ENCODE data around the gene EDAR. TPM values are rescaled to one million over a fixed set of nuclear protein-coding genes. Genes with fewer than 3 reads are reported as not detected.

Gene EDAR
- total RNA-seq, 1 experiment from 2014 or later, result not detected

GRCh38 chr2:109009920-109010610, 21.0 kb upstream of the EDAR start:
- no peak for DNase-seq (ENCODE audit: low read depth)
- in situ Hi-C loops (cut with HindIII; ENCODE audit: low pct_unique_long_range_greater_than_20kb, low sequenced_read_pairs), result no loop called here

GRCh38 chr2:109006971-109007370, 18.0 kb upstream of the EDAR start:
- in situ Hi-C loops (cut with HindIII; ENCODE audit: low pct_unique_long_range_greater_than_20kb, low sequenced_read_pairs), result no loop called here
- no peak for DNase-seq (ENCODE audit: low read depth)

- in situ Hi-C loops (cut with HindIII; ENCODE audit: low pct_unique_long_range_greater_than_20kb, low sequenced_read_pairs), result no loop called here
- DNase-seq (ENCODE audit: low read depth), result no peak
Observed at GRCh38 chr2:109005686-109006204, 16.7 kb upstream of the EDAR start.

GRCh38 chr2:109001201-109001600, 12.2 kb upstream of the EDAR start:
- in situ Hi-C loops (cut with HindIII; ENCODE audit: low pct_unique_long_range_greater_than_20kb, low sequenced_read_pairs), result no loop called here
- no peak for DNase-seq (ENCODE audit: low read depth)

- no peak for DNase-seq (ENCODE audit: low read depth)
- in situ Hi-C loops (cut with HindIII; ENCODE audit: low pct_unique_long_range_greater_than_20kb, low sequenced_read_pairs), result no loop called here
Observed at GRCh38 chr2:109000738-109001137, 11.7 kb upstream of the EDAR start.

GRCh38 chr2:108998911-108999310, 9.9 kb upstream of the EDAR start:
- in situ Hi-C loops (cut with HindIII; ENCODE audit: low pct_unique_long_range_greater_than_20kb, low sequenced_read_pairs), result no loop called here
- no peak for DNase-seq (ENCODE audit: low read depth)

- no peak for DNase-seq (ENCODE audit: low read depth)
- in situ Hi-C loops (cut with HindIII; ENCODE audit: low pct_unique_long_range_greater_than_20kb, low sequenced_read_pairs), result no loop called here
Observed at GRCh38 chr2:108994178-108994577, 5.2 kb upstream of the EDAR start.

- in situ Hi-C loops (cut with HindIII; ENCODE audit: low pct_unique_long_range_greater_than_20kb, low sequenced_read_pairs), result no loop called here
- no peak for DNase-seq (ENCODE audit: low read depth)
Observed at GRCh38 chr2:108993095-108993937, 4.3 kb upstream of the EDAR start.

- in situ Hi-C loops (cut with HindIII; ENCODE audit: low pct_unique_long_range_greater_than_20kb, low sequenced_read_pairs), result no loop called here
- DNase-seq (ENCODE audit: low read depth), result no peak
Observed at GRCh38 chr2:108988076-108988795, 784 bp downstream of the EDAR start.

- in situ Hi-C loops (cut with HindIII; ENCODE audit: low pct_unique_long_range_greater_than_20kb, low sequenced_read_pairs), result no loop called here
- no peak for DNase-seq (ENCODE audit: low read depth)
Observed at GRCh38 chr2:108986916-108987510, 2.0 kb downstream of the EDAR start.

GRCh38 chr2:108983610-108984009, 5.4 kb downstream of the EDAR start:
- DNase-seq (ENCODE audit: low read depth), result no peak
- in situ Hi-C loops (cut with HindIII; ENCODE audit: low pct_unique_long_range_greater_than_20kb, low sequenced_read_pairs), result no loop called here

- DNase-seq (ENCODE audit: low read depth), result no peak
- in situ Hi-C loops (cut with HindIII; ENCODE audit: low pct_unique_long_range_greater_than_20kb, low sequenced_read_pairs), result no loop called here
Observed at GRCh38 chr2:108983061-108983460, 6.0 kb downstream of the EDAR start.

- DNase-seq (ENCODE audit: low read depth), result no peak
- in situ Hi-C loops (cut with HindIII; ENCODE audit: low pct_unique_long_range_greater_than_20kb, low sequenced_read_pairs), result no loop called here
Observed at GRCh38 chr2:108982259-108982679, 6.8 kb downstream of the EDAR start.

GRCh38 chr2:108981846-108982245, 7.2 kb downstream of the EDAR start:
- no peak for DNase-seq (ENCODE audit: low read depth)
- in situ Hi-C loops (cut with HindIII; ENCODE audit: low pct_unique_long_range_greater_than_20kb, low sequenced_read_pairs), result no loop called here

GRCh38 chr2:108980076-108980475, 8.9 kb downstream of the EDAR start:
- peak; percentile 72 for DNase-seq (ENCODE audit: low read depth)
- in situ Hi-C loops (cut with HindIII; ENCODE audit: low pct_unique_long_range_greater_than_20kb, low sequenced_read_pairs), result no loop called here

GRCh38 chr2:108979461-108979860, 9.6 kb downstream of the EDAR start:
- DNase-seq (ENCODE audit: low read depth), result peak; percentile 31
- in situ Hi-C loops (cut with HindIII; ENCODE audit: low pct_unique_long_range_greater_than_20kb, low sequenced_read_pairs), result no loop called here

GRCh38 chr2:108978709-108979111, 10.3 kb downstream of the EDAR start:
- peak; percentile 36 for DNase-seq (ENCODE audit: low read depth)
- in situ Hi-C loops (cut with HindIII; ENCODE audit: low pct_unique_long_range_greater_than_20kb, low sequenced_read_pairs), result no loop called here

- no peak for DNase-seq (ENCODE audit: low read depth)
- in situ Hi-C loops (cut with HindIII; ENCODE audit: low pct_unique_long_range_greater_than_20kb, low sequenced_read_pairs), result no loop called here
Observed at GRCh38 chr2:108975613-108976435, 13.2 kb downstream of the EDAR start.

All from Caki2 (cell line).